GM18951 (cell line): ENCODE data around the gene TIGD4.
"Not testable (repeated sequence)": the region's sequence is repeated elsewhere in the genome, so short reads cannot be mapped to it uniquely, and the experiment has no call there.

Experiments used
- POLR2A ChIP-seq: IDR thresholded peaks from 4 replicates; pipeline ENCODE4 v1.6.1; 2011; ENCODE audit warnings: mild to moderate bottlenecking; ENCODE audit not compliant: insufficient read length, insufficient read depth; ENCODE audit errors: extremely low read depth
- in situ Hi-C: fragments of 300-500 bp; cut with MboI; formaldehyde crosslinking; loops from one replicate; pipeline ENCODE4 v1.12.0; 2022; ENCODE audit warnings: low sequenced_read_pairs, mixed read lengths, inconsistent platforms; ENCODE audit not compliant: unreplicated experiment

TIGD4 gene

GRCh38 chr4:152771741-152772533, 7.6 kb downstream of the TIGD4 start:
- in situ Hi-C loops: no loop called here
- TF ChIP-seq POLR2A: no peak

DNA sequence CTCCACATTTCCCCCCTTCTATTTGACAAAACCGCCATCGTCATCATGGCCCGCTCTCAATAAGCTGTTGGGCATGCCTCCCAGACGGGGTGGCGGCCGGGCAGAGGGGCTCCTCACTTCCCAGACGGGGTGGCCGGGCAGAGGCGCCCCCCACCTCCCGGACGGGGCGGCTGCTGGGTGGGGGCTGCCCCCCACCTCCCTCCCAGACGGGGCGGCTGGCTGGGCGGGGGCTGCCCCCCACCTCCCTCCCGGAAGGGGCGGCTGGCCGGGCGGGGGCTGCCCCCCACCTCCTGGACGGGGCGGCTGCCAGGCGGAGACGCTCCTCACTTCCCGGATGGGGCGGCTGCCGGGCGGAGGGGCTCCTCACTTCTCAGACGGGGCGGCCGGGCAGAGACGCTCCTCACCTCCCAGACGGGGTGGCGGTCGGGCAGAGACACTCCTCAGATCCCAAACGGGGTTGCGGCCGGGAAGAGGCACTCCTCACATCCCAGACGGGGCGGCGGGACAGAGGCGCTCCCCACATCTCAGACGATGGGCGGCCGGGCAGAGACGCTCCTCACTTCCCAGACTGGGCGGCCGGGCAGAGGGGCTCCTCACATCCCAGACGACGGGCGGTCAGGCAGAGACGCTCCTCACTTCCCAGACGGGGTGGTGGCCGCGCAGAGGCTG, 14.3 kb downstream of the TIGD4 start:
- in situ Hi-C loops: not testable (repeated sequence)

GRCh38 chr4:152763796-152764195, 15.7 kb downstream of the TIGD4 start:
- in situ Hi-C loops: no loop called here
- no peak for TF ChIP-seq POLR2A

GRCh38 chr4:152748619-152749018, 30.9 kb downstream of the TIGD4 start:
- no peak for TF ChIP-seq POLR2A
- in situ Hi-C loops: no loop called here

DNA sequence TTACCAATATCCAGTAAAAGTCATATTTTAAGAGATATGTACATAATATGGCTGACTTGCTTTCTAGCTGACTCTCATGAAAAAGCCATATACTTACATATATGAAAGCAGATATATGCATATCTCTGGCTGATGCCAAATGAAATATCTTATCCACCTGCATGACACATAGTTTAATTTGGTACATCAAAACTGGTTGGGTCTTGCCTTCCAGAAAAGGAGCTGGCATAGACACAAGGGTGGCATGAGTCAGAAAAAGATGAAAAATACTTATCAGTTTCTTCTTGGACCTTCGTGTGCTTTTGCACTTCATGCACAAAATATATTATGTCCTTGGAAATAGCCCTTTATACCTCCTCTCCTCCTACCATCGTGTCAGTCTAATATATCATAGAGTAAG, 32.1 kb downstream of the TIGD4 start:
- in situ Hi-C loops: no loop called here
- TF ChIP-seq POLR2A: no peak

DNA sequence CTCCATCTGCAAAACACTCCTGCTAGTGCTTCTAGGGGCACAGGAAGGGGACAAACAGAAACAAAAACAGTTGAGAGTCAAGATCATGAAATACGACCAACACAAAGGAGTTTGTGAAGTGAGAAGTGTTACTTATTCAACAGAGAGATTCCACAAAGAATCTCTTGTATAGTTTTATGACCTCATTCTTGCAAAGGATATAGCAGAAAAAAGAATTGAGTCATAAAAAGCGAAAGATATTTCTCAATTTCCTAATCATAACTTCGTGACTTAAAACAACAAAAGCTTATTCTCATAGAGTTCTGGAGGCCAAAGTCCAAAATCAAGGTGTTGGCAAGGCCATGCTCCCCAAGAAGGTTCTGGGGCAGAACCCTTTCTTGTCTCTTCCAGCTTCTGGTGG, 40.7 kb downstream of the TIGD4 start:
- in situ Hi-C loops: loop anchor here (5.0 to 10.0 kb wide), 3 partner anchors 97 to 294 kb away; no protein-coding TSS in a partner anchor
- no peak for TF ChIP-seq POLR2A

GRCh38 chr4:152735906-152736305, 43.6 kb downstream of the TIGD4 start:
- in situ Hi-C loops: loop anchor here (5.0 to 10.0 kb wide), 3 partner anchors 94 to 291 kb away; no protein-coding TSS in a partner anchor
- no peak for TF ChIP-seq POLR2A

GRCh38 chr4:152735396-152735859, 44.1 kb downstream of the TIGD4 start:
- no peak for TF ChIP-seq POLR2A
- in situ Hi-C loops: loop anchor here (5.0 to 10.0 kb wide), 3 partner anchors 93 to 291 kb away; no protein-coding TSS in a partner anchor

GRCh38 chr4:152734699-152735050, 44.9 kb downstream of the TIGD4 start:
- TF ChIP-seq POLR2A: no peak
- in situ Hi-C loops: loop anchor here (5.0 to 10.0 kb wide), 3 partner anchors 92 to 290 kb away; no protein-coding TSS in a partner anchor

- no peak for TF ChIP-seq POLR2A
- in situ Hi-C loops: loop anchor here (10.0 kb wide), 2 partner anchors 229 to 289 kb away; no protein-coding TSS in a partner anchor
These were observed 45.4 kb downstream of the TIGD4 start for GRCh38 chr4:152734015-152734698.

GRCh38 chr4:152731997-152732396, 47.5 kb downstream of the TIGD4 start:
- no peak for TF ChIP-seq POLR2A
- in situ Hi-C loops: loop anchor here (10.0 kb wide), 2 partner anchors 227 to 287 kb away; no protein-coding TSS in a partner anchor

DNA sequence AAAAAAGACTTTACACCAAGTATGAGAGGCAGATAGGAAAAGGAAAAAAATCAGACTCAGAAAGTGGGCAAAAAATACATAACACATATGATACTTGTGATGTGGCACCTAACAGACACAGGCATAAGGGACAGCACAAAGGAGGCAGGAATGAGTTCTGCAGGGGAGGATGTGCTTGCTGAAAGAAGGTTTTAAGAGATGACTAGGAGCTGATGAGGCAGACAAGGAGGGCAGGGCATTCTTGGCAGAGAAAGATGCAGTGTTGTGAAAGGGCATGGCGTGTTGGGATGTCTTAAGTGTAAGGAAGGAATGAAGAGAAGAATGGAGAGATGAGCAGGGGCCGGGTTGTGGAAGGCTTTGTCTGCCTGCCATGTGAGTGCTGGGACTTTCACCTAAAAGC, 50.1 kb downstream of the TIGD4 start:
- in situ Hi-C loops: no loop called here

DNA sequence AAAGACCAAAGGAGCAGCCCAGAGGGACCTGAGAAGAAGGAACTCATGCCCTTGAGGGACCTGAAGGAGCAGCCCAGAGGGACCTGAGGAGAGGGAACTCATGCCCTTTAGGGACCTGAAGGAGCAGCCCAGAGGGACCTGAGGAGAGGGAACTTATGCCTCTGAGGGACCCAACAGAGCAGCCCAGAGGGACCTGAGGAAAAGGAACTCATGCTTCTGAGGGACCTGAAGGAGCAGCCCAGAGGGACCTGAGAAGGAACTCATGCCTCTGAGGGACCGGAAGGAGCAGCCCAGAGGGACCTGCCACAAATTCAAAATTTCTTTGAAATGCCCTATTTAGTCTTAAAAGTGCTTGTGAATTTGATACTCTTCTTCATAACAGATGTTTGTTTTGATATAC, 51.2 kb downstream of the TIGD4 start:
- TF ChIP-seq POLR2A: no peak
- in situ Hi-C loops: no loop called here

More for the DNA sequence above, 50.1 kb downstream of the TIGD4 start:
- TF ChIP-seq POLR2A: no peak
